ENCODE measurements around the gene FEZF2. TPM values are rescaled to one million over a fixed set of nuclear protein-coding genes. Genes with fewer than 3 reads are reported as not detected.

FEZF2 gene
- total RNA-seq, 1 donor from 2014 or later = not detected

DNA sequence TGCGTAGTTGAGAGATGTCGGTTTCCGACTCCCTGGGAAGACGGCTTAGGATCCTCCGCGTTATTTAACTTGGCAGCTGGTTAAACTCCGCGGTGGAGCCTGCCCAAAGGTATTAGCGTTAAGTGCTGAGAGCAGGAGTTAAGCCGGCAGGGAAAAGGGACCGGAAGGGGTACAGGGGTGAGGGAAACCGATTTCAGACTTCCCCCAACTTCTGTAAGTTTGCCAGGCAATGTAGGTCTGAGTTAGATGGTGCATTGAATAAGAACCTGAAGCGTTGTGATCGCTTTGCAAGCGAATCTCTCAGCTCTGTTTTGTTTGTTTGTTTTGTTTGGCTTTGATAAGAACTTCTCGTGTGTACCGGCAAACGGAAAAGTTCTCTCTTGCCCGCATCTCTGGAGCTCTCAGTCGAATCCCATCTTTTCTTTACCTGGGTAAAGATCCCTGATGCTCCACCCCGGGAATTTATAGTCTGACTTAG is 6.0 kb upstream of the FEZF2 start:
- H3K27ac Mint-ChIP-seq = no peak overlapping the region
- intact Hi-C loops (cut with micrococcal nuclease) = loop anchor here (10.0 kb wide), 2 partner anchors 495 to 815 kb away; partner anchors contain the start of genes CADPS and PTPRG
- peaks cover 76% of the 10 kb centered on the region for H3K27me3 Mint-ChIP-seq (ENCODE audit: low read depth)
- no peaks in the 10 kb centered on the region for H3K9me3 Mint-ChIP-seq
- H3K4me1 Mint-ChIP-seq (ENCODE audit: low read depth) = no peaks in the 10 kb centered on the region
- no peak overlapping the region for H3K4me3 Mint-ChIP-seq (ENCODE audit: low read depth)
- H3K36me3 Mint-ChIP-seq (ENCODE audit: low read depth) = no peaks in the 10 kb centered on the region
- no peak for DNase-seq (ENCODE audit: low spot score)

DNA sequence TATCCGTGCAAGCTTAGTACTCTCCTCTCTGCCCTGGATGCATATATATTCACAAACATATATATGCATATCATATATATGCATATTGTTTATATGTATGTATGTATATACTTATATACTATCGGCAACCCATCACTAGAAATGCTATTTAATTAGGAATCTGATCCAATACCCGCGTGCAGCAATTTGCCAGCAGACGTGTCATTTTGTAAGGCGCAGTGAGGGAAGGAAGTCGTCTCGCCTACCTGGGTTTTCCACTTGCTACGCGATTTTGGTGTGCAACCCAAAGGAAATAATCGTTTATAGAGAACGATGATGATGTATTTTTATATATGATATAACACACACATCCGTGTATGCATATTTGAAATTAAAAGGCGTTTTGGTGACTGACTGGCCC is 5.6 kb upstream of the FEZF2 start:
- H3K27ac Mint-ChIP-seq = no peak overlapping the region
- peaks cover 80% of the 10 kb centered on the region for H3K27me3 Mint-ChIP-seq (ENCODE audit: low read depth)
- H3K4me1 Mint-ChIP-seq (ENCODE audit: low read depth) = no peaks in the 10 kb centered on the region
- intact Hi-C loops (cut with micrococcal nuclease) = loop anchor here (10.0 kb wide), 2 partner anchors 496 to 814 kb away; partner anchors contain the start of genes CADPS and PTPRG
- H3K4me3 Mint-ChIP-seq (ENCODE audit: low read depth) = no peak overlapping the region
- H3K36me3 Mint-ChIP-seq (ENCODE audit: low read depth) = no peaks in the 10 kb centered on the region
- H3K9me3 Mint-ChIP-seq = no peaks in the 10 kb centered on the region
- no peak for DNase-seq (ENCODE audit: low spot score)

DNA sequence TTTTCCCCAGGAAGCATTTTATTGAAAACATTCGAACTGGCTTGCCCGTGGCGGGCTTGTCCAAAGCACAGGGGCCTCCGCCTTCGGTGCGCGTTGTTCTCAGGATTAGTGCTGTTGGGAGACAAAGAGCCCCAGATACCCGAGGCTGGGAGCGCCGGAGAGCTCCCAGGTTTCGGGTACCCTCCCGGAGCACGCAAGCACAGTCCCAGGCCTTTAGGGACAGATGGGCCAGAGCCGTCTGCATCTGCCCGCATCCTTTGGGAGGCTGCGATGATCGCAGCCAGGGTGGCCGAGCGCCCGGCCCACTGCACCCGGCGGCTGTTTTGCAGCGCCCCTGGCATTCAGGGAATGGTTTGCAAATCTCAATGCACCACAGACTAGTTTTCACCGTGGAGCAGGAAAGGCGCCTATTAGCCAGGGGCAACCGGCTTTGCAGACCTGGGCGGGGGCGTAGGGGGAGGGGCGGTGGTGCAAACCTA is 5.0 kb upstream of the FEZF2 start:
- intact Hi-C loops (cut with micrococcal nuclease) = loop anchor here (10.0 kb wide), 2 partner anchors 496 to 814 kb away; partner anchors contain the start of genes CADPS and PTPRG
- H3K4me1 Mint-ChIP-seq (ENCODE audit: low read depth) = no peaks in the 10 kb centered on the region
- no peak overlapping the region for H3K4me3 Mint-ChIP-seq (ENCODE audit: low read depth)

DNA sequence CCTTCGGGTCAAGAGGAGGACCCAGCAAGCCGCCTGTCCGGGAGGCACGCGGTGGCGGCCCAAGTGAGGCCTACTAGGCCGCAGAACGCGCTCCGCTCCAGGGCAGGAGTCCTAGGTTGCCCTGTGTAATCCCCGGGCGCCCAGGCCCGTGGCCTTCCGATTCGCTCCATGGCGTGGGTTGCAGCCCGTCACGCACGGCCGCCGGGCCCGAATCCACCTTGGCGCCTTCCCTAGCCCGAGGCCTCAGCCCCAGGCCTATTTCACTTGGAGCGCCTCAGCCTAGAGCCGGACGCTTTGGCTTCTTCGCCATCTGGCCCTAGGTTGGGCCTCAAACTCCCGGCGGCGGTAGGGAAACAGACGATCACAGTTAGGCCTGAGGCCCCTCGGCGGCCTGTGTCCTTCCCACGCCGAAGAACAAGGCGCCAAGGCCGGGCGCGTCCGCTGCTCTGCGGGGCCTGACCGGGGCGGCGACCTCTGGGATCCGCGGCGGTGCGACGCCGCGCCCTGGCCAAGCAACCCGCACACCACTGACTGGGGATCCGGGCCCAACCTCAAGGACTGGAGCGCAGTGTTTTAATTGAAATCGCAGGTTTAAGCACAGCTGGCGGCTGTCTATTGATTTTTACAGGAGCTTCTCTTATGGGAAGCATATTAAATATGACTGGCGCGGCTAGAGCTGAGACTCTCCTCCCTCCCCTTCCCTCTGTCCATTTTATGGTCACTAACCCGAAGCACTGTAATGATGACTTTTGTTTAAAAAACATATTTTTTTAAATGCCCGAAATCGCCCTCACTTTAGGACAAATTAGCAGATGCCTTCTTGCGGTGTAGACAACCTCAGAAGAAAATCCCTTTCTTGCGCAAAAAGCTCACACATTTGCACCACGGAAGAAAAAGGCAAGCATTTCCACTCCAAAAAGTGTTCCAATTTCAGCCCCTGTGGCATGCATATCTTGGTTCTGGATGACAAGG is 3.8 kb upstream of the FEZF2 start:
- Mint-ChIP-seq H3K36me3 (ENCODE audit: low read depth) (no peaks in the 10 kb centered on the region), H3K4me3 (ENCODE audit: low read depth) (no peak overlapping the region), H3K9me3 (no peaks in the 10 kb centered on the region), H3K27ac (no peak overlapping the region), H3K27me3 (ENCODE audit: low read depth) (peaks cover 86% of the 10 kb centered on the region), H3K4me1 (ENCODE audit: low read depth) (no peaks in the 10 kb centered on the region)
- DNase-seq (ENCODE audit: low spot score) = no peak
- intact Hi-C loops (cut with micrococcal nuclease) = loop anchor here (10.0 kb wide), 2 partner anchors 498 to 812 kb away; partner anchors contain the start of genes CADPS and PTPRG

More for the DNA sequence above, 5.0 kb upstream of the FEZF2 start:
- DNase-seq (ENCODE audit: low spot score) = no peak
- Mint-ChIP-seq H3K27ac (no peak overlapping the region), H3K36me3 (ENCODE audit: low read depth) (no peaks in the 10 kb centered on the region), H3K9me3 (no peaks in the 10 kb centered on the region), H3K27me3 (ENCODE audit: low read depth) (peaks cover 84% of the 10 kb centered on the region)

DNA sequence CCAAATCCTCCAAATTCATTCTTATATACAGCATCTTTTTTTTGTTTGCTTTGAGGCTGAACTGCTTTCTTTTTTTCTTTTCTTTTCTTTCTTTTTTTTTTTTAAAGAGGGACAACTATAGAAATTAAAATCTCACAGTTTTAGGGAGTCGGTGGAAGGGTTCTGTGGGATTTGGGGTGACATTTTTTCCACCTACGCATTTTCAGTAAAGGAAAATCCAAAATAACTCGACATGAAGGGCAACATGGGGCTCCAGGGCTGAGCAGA is 3.0 kb upstream of the FEZF2 start:
- H3K27me3 Mint-ChIP-seq (ENCODE audit: low read depth) = peaks cover 84% of the 10 kb centered on the region
- DNase-seq (ENCODE audit: low spot score) = no peak
- no peaks in the 10 kb centered on the region for H3K36me3 Mint-ChIP-seq (ENCODE audit: low read depth)
- H3K4me1 Mint-ChIP-seq (ENCODE audit: low read depth) = no peaks in the 10 kb centered on the region
- no peak overlapping the region for H3K27ac Mint-ChIP-seq
- H3K9me3 Mint-ChIP-seq = no peaks in the 10 kb centered on the region
- intact Hi-C loops (cut with micrococcal nuclease) = loop anchor here (10.0 kb wide), 2 partner anchors 498 to 812 kb away; partner anchors contain the start of genes CADPS and PTPRG
- H3K4me3 Mint-ChIP-seq (ENCODE audit: low read depth) = no peak overlapping the region

DNA sequence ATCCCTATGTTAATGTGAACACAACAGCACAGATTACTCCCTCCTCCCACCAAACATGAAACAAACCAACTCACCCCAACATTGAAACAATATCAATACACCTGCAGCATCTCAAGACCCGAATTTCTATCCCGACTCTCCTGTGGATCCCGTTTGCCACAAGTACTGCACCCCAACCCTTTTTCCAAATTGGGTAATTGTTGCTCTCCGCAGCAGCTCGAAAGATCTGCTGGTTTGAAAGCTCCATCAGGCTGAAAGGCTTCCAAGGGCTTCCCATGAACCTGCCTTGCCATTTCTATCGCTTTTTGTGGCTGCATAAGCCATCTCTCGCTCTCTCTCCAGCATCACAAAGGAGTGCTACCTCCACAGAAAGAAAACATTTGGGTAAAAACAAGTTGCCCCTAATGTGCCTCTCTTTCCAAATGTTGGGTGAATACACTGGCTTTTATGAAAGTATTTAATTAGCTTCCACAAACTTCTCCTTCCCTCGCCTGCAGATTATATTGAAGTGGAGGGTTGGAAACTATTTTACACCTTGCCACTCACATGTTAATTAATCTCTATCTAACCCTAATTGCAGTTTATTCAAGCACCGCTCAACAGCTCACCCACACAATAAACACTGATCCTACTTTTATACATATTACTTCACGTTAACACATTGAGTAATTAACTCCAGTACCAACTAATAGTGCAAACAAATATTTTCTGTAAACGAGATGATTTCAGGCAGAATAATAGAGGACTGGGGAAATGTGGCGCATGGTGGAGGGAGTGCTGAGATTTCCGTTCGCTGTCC is 2.5 kb upstream of the FEZF2 start:
- no peak for DNase-seq (ENCODE audit: low spot score)
- H3K36me3 Mint-ChIP-seq (ENCODE audit: low read depth) = no peaks in the 10 kb centered on the region
- H3K4me3 Mint-ChIP-seq (ENCODE audit: low read depth) = no peak overlapping the region
- H3K27ac Mint-ChIP-seq = no peak overlapping the region
- H3K4me1 Mint-ChIP-seq (ENCODE audit: low read depth) = no peaks in the 10 kb centered on the region
- intact Hi-C loops (cut with micrococcal nuclease) = loop anchor here (10.0 kb wide), 2 partner anchors 499 to 811 kb away; partner anchors contain the start of genes CADPS and PTPRG
- peaks cover 84% of the 10 kb centered on the region for H3K27me3 Mint-ChIP-seq (ENCODE audit: low read depth)
- no peaks in the 10 kb centered on the region for H3K9me3 Mint-ChIP-seq

DNA sequence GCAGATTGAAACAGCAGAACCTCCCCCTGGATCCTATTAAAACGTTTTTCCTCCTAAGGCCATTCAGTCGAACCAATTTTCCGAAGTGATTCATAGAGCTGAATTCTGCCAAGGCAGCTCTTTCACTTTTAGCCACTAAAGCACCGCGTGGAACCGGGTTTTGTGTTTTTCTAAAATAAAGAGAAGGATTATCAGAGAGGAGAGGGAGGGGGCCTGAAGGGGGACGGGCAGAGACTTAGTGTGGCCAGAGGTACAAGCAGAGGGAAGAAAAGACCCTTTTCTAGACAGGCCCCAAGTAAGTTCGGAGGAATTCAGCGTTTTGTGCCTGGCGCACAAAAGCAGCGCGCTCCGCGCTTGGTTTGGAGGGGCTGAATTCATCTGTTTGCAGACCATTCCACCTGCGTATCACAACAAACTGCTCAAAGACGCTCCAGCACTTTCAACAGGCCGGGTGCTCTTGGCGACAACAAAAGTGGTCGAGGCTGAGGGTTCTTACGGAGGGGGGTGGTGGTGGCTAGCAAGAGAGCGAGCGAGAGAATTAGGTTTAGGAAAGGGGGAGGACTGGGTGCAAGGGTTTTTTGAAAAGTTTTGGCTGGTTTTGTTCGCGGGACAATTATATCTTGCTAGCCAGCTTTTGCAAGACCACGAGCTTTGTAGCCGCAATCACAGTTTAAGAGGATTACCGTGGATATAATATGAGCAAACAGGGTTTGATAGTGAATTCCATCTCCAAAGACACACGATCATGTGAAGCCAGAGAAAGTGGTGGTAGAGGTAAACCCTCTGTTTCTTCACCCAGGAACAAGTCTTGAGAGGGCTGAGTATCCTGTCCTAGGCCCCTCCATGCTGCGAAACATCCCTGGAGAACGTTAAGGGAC is 1.2 kb upstream of the FEZF2 start:
- no peaks in the 10 kb centered on the region for H3K36me3 Mint-ChIP-seq (ENCODE audit: low read depth)
- H3K27ac Mint-ChIP-seq = no peak overlapping the region
- intact Hi-C loops (cut with micrococcal nuclease) = loop anchor here (10.0 kb wide), 2 partner anchors 500 to 810 kb away; partner anchors contain the start of genes CADPS and PTPRG

DNA sequence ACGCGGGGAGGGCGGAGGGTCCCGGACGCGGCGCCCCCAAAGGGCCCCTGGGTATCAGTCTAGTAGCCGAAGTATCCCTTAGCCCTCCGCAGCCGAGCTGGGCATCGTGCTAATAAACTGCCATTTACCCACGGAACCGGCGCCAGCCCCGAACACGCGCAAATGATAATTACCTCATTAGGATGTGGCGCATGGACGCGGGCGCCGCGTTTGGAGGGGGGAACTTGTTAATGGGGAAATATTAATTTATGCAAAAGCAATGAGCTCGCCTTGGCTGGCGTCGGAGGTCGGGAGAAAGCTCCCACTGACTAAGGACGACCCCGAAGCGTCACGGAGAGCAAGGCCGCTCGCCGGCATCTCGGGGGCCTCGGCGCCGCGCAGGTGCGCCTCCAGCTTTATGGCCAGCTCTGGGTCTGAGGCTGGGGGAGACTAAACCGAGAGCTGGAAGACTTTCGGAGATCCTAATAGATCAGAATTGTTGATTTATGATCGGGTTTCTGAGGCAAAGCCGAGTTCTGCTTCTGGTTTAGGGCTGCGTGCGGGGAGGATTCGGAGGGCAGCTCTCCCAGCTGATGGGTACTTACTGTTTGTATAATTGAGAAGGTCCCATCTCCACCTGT is 474 bp upstream of the FEZF2 start:
- no peak for DNase-seq (ENCODE audit: low spot score)
- peaks cover 82% of the 10 kb centered on the region for H3K27me3 Mint-ChIP-seq (ENCODE audit: low read depth)
- no peak overlapping the region for H3K4me3 Mint-ChIP-seq (ENCODE audit: low read depth)
- peaks cover 4% of the 10 kb centered on the region for H3K9me3 Mint-ChIP-seq
- H3K4me1 Mint-ChIP-seq (ENCODE audit: low read depth) = no peaks in the 10 kb centered on the region
- no peaks in the 10 kb centered on the region for H3K36me3 Mint-ChIP-seq (ENCODE audit: low read depth)
- intact Hi-C loops (cut with micrococcal nuclease) = loop anchor here (10.0 kb wide), 2 partner anchors 501 to 809 kb away; partner anchors contain the start of genes CADPS and PTPRG
- no peak overlapping the region for H3K27ac Mint-ChIP-seq

More for the DNA sequence above, 1.2 kb upstream of the FEZF2 start:
- Mint-ChIP-seq H3K9me3 (peaks cover 4% of the 10 kb centered on the region), H3K4me1 (ENCODE audit: low read depth) (no peaks in the 10 kb centered on the region), H3K27me3 (ENCODE audit: low read depth) (peaks cover 84% of the 10 kb centered on the region), H3K4me3 (ENCODE audit: low read depth) (no peak overlapping the region)
- no peak for DNase-seq (ENCODE audit: low spot score)

DNA sequence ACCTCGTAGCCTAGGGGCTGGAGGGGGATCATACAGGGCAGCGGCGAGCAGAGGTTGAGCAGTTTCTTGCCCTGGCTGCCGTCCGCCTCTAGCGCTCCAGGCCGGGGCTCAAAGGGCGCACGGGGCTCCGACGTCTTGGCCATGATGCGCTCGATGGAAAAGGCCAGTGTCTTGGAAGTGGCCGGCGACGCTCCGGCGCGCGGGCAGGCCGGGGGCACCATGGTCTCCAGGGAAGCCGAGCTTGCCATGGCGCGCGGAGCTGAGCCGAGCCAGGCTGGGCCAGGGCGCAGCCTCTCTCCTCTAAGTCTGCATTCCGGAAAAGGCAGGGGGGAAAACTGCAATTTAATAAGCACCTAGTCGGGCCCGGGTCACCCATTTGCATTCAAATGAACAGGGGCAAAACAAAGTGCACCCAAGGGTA is 719 bp downstream of the FEZF2 start:
- DNase-seq (ENCODE audit: low spot score) = no peak
- intact Hi-C loops (cut with micrococcal nuclease) = loop anchor here (10.0 kb wide), 2 partner anchors 502 to 808 kb away; partner anchors contain the start of genes CADPS and PTPRG
- Mint-ChIP-seq H3K36me3 (ENCODE audit: low read depth) (no peaks in the 10 kb centered on the region), H3K4me1 (ENCODE audit: low read depth) (no peaks in the 10 kb centered on the region), H3K27me3 (ENCODE audit: low read depth) (peaks cover 85% of the 10 kb centered on the region), H3K27ac (no peak overlapping the region), H3K9me3 (peaks cover 4% of the 10 kb centered on the region), H3K4me3 (ENCODE audit: low read depth) (no peak overlapping the region)

DNA sequence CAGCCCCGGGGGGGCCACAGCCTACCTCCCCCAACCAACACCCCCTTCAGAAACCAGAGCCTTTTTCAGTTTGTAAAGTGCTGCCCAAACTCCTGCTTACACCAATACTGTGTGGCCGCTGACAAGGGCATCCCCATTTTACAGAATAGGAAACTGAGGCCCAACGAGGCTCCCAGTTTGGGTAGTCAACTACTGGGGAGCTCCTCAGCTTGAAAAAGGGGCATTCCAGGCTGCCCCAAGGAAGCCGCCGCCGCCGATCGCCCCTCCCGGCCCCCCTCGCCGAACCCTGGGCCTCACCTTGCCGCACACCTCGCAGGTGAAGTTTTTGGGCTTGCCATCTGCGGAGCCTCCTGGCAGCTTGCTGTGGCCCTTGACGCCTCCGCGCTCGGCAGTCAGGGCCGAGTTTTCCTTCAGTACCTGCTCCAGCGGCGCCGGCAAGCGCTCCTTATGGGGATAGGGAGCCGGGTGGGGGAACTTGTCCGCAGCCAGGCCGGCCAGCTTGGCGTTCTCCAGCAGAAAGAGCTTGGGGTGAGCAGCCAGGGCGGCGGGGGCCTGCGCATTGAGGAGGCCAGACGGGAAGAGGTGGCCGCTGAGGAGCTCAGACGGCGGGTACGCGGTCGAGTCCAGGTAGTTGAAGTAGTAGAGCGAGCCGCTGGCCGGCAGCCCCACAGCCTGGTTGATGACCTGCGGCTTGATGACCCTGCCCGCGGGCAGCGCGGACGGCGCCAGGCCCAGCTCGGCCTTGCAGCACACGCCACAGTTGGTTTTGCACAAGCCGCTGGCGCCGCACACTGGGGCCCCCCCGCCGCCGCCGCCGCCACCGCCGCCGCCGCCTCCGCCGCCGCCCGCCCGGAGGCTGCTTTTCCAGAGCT is 1.4 kb downstream of the FEZF2 start:
- intact Hi-C loops (cut with micrococcal nuclease) = loop anchor here (10.0 kb wide), 2 partner anchors 503 to 807 kb away; partner anchors contain the start of genes CADPS and PTPRG
- Mint-ChIP-seq H3K4me1 (ENCODE audit: low read depth) (no peaks in the 10 kb centered on the region), H3K36me3 (ENCODE audit: low read depth) (no peaks in the 10 kb centered on the region), H3K9me3 (peaks cover 4% of the 10 kb centered on the region), H3K4me3 (ENCODE audit: low read depth) (no peak overlapping the region), H3K27ac (no peak overlapping the region), H3K27me3 (ENCODE audit: low read depth) (peaks cover 85% of the 10 kb centered on the region)
- DNase-seq (ENCODE audit: low spot score) = no peak
